MM.1S (cell line): ENCODE results near the gene ZNF484.

ENCODE experiments used
- EZH2 ChIP-seq: fragments of 300-600 bp; sonication (generic); optimal IDR thresholded peaks from 2 replicates; pipeline ENCODE3; 2017; ENCODE audit warnings: low read depth, mild to moderate bottlenecking, antibody characterized with exemption, low read length, mixed read lengths
- EZH2phosphoT487 ChIP-seq: fragments of 300-600 bp; sonication (generic); IDR thresholded peaks from 2 replicates; pipeline ENCODE4 v1.6.1; 2018; ENCODE audit warnings: antibody characterized with exemption, low read length
- TF ChIP-seq, protein P1 (sequence below): fragments of 300-600 bp; sonication (generic); IDR thresholded peaks from 2 replicates; pipeline ENCODE4 v1.5.1; 2016; ENCODE audit warnings: antibody characterized with exemption, low read length, mixed read lengths

DNA sequence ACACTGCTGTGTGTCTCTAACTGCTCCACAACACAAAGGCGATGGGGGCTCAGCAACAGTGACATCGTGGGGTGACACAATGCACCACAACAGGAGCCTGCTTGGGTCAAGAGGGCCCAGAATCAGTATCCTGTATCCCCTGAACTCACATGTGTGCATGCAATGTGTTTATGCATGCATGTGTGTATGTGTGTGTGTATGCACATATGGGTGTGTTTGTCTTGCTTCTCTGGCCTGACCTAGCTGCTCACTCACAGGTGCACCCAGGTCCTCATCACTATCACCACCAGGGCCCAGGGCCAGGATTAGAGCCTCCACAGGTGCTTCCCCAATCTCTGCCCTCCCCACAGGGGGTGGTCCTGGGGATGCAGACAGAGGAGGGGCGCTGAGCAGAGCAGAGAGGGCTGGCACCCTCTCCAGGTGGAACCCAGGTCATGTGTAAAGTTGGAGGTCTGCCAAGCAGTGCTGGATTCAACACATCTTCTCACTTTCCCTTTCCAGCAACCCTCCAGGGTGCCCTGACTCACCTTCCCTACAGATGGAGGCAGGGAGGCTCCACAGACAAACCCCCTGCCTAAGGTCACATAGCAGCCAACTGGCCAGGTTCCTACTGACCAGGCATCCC, 18.1 kb upstream of the ZNF484 start:
- TF ChIP-seq, protein P1, sequence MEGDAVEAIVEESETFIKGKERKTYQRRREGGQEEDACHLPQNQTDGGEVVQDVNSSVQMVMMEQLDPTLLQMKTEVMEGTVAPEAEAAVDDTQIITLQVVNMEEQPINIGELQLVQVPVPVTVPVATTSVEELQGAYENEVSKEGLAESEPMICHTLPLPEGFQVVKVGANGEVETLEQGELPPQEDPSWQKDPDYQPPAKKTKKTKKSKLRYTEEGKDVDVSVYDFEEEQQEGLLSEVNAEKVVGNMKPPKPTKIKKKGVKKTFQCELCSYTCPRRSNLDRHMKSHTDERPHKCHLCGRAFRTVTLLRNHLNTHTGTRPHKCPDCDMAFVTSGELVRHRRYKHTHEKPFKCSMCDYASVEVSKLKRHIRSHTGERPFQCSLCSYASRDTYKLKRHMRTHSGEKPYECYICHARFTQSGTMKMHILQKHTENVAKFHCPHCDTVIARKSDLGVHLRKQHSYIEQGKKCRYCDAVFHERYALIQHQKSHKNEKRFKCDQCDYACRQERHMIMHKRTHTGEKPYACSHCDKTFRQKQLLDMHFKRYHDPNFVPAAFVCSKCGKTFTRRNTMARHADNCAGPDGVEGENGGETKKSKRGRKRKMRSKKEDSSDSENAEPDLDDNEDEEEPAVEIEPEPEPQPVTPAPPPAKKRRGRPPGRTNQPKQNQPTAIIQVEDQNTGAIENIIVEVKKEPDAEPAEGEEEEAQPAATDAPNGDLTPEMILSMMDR = no peak
- TF ChIP-seq EZH2 = no peak
- TF ChIP-seq EZH2phosphoT487 = no peak
